NCI-H526 treated with DMSO at 0.1 percent for 48 hours (cell line): ENCODE measurements around the gene PCDHB10.
A peak's percentile ranks its signal among the peaks of the same experiment; 100 is the strongest.
"Not testable (repeated sequence)": the region's sequence is repeated elsewhere in the genome, so short reads cannot be mapped to it uniquely, and the experiment has no call there.

Experiments used
- DNase-seq: peaks from one replicate; lab custom pipeline; 2025; lab: John Stamatoyannopoulos, UW

PCDHB10 gene

DNA sequence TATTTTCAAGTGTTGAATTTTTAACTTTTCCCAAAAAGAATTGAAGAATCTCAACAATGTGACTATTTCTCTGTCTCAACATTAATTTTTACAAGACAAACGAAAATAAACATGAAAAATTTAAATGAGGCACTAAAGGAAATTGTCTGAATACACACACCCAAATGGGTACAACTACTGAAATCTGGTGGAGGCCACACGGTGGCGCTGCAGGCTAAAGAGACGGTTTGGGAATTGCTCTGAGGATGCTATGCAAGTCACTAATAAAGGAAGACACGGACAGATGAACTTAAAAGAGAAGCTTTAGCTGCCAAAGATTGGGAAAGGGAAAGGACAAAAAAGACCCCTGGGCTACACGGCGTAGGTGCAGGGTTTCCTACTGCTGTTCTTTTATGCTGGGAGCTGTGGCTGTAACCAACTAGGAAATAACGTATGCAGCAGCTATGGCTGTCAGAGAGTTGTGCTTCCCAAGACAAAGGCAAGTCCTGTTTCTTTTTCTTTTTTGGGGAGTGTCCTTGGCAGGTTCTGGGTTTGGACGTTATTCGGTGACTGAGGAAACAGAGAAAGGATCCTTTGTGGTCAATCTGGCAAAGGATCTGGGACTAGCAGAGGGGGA is at the start of gene PCDHB10:
TSS of gene PCDHB10 (plus strand) at position 244 of the 616 bp plus-strand sequence. CDS start at position 444, 200 bp downstream.
- no peak for DNase-seq

DNA sequence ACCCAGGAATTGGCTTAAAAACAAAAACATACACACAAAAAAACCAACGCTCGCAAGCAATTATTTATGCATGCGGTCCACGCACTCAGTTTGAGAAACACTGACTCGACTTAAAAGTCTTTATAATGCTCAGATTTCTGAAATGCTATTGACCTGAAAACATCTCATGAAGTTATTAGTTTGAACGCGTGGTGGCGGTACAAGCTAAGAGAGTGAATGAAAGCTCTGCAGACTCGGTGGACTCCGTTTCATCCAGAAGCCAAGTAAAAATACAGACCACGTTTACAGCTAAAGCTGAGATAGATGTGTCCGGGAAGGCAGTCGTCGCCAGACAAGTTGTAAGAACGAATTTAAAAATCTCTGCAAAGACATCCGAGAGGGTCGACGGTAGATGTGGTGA is 42.3 kb upstream of the PCDHB10 start, which contains the start of gene PCDHB6:
TSS of gene PCDHB6 (plus strand) at position 246 of the 400 bp plus-strand sequence. CDS start 201 bp downstream, outside the sequence.
- DNase-seq: no peak

DNA sequence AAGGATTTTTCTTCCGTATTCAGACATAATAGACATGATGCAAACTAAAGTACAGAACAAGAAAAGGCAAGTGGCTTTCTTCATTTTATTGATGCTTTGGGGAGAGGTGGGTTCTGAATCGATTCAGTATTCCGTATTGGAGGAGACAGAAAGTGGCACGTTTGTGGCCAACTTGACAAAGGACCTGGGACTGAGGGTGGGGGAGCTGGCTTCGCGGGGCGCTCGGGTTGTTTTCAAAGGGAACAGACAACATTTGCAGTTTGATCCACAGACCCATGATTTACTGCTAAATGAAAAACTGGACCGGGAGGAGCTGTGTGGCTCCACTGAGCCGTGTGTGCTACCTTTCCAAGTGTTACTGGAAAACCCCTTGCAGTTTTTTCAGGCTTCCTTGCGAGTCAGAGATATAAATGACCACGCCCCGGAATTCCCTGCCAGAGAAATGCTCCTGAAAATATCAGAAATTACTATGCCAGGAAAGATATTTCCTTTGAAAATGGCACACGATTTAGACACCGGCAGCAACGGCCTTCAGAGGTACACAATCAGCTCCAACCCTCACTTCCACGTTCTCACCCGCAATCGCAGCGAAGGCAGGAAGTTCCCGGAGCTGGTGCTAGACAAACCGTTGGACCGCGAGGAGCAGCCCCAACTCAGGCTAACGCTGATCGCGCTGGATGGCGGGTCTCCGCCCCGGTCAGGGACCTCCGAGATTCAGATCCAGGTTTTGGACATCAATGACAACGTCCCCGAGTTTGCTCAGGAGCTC is 41.7 kb upstream of the PCDHB10 start:
- no peak for DNase-seq

DNA sequence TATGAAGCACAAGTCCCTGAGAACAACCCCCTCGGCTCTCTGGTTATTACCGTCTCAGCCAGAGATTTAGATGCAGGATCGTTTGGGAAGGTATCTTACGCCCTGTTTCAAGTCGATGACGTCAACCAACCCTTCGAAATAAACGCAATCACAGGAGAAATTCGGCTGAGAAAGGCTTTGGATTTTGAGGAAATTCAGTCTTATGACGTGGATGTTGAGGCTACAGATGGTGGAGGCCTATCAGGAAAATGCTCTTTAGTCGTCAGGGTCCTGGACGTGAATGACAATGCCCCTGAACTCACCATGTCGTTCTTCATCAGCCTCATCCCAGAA is 41.2 kb upstream of the PCDHB10 start:
- DNase-seq: no peak

DNA sequence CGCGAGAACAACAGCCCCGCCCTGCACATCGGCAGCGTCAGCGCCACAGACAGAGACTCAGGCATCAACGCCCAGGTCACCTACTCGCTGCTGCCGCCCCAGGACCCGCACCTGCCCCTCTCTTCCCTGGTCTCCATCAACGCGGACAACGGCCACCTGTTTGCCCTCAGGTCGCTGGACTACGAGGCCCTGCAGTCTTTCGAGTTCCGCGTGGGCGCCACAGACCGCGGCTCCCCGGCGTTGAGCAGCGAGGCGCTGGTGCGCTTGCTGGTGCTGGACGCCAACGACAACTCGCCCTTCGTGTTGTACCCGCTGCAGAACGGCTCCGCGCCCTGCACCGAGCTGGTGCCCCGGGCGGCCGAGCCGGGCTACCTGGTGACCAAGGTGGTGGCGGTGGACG is 40.5 kb upstream of the PCDHB10 start:
- not testable (repeated sequence) for DNase-seq

DNA sequence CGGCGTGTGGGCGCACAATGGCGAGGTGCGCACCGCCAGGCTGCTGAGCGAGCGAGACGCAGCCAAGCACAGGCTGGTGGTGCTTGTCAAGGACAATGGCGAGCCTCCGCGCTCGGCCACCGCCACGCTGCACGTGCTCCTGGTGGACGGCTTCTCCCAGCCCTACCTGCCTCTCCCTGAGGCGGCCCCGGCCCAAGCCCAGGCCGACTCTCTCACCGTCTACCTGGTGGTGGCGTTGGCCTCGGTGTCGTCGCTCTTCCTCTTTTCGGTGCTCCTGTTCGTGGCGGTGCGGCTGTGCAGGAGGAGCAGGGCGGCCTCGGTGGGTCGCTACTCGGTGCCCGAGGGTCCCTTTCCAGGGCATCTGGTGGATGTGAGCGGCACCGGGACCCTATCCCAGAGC is 40.1 kb upstream of the PCDHB10 start:
- DNase-seq: not testable (repeated sequence)

DNA sequence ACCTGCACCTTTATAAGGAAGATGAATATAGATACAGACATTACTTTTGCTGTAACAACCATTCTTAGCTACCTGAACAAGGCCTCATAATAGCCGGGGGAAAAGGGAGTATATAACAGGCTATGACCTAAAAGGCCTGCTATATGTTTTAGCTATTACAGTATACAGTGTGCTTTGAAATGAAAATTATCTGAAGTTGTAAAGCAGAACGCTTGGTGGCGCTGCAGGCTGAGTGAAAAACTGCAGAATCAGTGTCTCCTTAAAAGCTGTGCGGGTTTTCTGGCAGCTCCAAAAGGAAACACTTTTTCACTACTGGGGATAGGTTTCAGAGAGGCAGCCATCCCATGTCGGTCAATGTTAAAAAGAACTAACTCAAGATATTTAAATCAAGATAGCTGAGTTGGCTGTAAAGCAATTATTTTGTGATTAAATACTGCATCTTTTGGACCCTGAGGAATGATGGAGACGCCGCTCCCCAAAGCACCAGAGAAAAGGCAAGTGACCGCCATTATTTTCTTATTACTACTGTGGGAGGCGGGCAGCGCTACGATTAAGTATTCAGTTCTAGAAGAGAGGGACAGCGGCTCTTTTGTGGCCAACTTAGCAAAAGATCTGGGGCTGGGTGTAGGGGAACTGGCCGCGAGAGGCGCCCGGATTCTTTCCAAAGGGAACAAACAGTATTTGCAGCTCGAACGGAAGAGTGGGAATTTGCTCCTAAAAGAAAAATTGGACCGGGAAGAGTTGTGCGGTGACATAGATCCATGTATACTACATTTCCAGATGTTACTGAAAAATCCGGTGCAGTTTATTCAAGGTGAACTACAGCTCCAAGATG is 36.4 kb upstream of the PCDHB10 start:
- DNase-seq: peak; percentile 1

DNA sequence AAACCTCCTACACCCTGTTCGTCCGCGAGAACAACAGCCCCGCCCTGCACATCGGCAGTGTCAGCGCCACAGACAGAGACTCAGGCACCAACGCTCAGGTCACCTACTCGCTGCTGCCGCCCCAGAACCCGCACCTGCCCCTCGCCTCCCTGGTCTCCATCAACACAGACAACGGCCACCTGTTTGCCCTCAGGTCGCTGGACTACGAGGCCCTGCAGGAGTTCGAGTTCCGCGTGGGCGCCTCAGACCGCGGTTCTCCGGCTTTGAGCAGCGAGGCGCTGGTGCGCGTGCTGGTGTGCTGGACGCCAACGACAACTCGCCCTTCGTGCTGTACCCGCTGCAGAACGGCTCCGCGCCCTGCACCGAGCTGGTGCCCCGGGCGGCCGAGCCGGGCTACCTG is 34.8 kb upstream of the PCDHB10 start:
- DNase-seq: not testable (repeated sequence)

DNA sequence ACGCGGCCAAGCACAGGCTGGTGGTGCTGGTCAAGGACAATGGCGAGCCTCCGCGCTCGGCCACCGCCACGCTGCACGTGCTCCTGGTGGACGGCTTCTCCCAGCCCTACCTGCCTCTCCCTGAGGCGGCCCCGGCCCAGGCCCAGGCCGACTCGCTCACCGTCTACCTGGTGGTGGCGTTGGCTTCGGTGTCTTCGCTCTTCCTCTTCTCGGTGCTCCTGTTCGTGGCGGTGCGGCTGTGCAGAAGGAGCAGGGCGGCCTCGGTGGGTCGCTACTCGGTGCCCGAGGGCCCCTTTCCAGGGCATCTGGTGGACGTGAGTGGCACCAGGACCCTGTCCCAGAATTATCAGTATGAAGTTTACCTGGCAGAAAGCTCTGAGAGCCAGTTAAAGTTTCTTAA is 34.3 kb upstream of the PCDHB10 start:
- DNase-seq: not testable (repeated sequence)

DNA sequence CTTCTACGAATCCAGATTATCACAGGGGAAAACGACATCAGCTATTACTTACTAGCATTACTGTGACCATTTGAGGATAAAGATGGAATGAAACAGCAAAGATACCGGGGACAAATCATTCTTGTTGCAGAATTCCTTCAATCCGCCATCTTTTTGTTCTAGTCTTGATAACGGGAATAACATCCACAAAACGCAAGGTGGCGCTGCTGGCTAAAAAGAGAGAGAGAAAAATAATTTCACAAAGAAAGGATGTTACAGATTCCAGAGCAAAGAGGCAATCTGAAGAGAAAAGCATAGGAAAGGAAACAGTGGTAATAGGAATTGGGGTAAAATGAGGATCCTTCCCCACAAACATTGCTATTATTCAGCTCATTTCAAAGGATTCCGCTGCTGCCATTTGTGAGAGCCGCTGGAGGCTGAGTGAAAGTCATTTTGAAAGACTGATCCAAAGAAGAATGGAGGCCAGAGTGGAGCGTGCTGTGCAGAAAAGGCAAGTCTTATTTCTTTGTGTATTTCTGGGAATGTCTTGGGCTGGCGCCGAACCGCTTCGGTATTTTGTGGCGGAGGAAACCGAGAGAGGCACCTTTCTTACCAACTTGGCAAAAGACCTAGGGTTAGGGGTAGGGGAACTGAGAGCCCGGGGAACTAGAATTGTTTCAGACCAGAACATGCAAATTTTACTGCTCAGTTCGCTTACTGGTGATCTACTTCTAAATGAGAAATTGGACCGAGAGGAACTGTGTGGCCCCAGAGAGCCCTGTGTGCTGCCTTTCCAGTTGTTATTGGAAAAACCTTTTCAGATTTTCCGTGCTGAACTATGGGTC is 19.6 kb upstream of the PCDHB10 start, which contains the start of gene PCDHB7:
TSS of gene PCDHB7 (plus strand) at position 264 of the 824 bp plus-strand sequence. CDS start at position 456, 192 bp downstream.
- peak; percentile 11 for DNase-seq

DNA sequence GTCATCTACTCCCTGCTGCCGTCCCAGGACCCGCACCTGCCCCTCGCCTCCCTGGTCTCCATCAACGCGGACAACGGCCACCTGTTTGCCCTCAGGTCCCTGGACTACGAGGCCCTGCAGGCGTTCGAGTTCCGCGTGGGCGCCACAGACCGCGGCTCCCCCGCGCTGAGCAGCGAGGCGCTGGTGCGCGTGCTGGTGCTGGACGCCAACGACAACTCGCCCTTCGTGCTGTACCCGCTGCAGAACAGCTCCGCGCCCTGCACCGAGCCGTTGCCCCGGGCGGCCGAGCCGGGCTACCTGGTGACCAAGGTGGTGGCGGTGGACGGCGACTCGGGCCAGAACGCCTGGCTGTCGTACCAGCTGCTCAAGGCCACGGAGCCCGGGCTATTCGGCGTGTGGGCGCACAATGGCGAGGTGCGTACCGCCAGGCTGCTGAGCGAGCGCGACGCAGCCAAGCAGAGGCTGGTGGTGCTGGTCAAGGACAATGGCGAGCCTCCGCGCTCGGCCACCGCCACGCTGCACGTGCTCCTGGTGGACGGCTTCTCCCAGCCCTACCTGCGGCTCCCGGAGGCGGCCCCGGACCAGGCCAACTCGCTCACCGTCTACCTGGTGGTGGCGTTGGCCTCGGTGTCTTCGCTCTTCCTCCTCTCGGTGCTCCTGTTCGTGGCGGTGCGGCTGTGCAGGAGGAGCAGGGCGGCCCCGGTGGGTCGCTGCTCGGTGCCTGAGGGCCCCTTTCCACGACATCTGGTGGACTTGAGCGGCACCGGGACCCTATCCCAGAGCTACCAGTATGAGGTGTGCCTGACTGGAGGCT is 17.7 kb upstream of the PCDHB10 start:
- DNase-seq: not testable (repeated sequence)

DNA sequence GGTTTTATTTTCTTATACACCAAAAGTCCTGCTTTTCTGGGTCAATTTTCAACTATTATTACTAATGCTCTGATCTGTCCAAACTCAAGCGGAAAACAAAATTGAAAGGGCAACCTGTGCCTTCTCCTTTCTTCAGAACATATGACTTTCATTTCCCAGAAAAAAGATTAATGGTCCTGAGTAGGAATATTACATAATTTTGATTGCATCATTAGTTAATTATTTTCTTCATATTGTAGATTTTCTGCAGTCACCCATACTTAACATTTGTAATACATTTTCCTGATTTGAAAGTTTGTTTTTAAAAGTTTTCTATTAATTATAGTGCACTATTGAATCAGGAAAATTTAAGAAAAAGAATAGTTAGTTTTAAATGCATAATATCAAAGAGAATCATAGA is 16.2 kb upstream of the PCDHB10 start:
- DNase-seq: no peak

DNA sequence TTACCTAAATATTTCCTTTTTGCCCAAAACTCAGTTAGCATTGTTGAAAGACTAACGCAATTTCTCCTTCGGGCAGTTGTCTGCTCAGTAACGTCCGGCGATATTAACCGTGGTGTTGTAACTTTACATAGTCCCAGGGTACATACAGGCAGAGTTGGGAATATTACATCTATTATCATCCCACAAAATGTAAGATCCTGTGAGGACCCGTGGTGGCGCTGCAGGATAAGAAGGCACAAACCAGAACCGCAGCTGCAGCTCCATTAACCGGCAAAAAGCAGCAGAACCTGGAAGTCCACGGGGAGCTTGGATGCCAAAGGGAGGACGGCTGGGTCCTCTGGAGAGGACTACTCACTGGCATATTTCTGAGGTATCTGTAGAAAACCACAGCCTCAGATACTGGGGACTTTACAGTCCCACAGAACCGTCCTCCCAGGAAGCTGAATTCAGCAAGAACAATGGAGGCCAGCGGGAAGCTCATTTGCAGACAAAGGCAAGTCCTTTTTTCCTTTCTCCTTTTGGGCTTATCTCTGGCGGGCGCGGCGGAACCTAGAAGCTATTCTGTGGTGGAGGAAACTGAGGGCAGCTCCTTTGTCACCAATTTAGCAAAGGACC is 14.5 kb upstream of the PCDHB10 start, which contains the start of gene PCDHB8:
TSS of gene PCDHB8 (plus strand) at position 214 of the 615 bp plus-strand sequence. CDS start at position 459, 245 bp downstream.
- peak; percentile 18 for DNase-seq

DNA sequence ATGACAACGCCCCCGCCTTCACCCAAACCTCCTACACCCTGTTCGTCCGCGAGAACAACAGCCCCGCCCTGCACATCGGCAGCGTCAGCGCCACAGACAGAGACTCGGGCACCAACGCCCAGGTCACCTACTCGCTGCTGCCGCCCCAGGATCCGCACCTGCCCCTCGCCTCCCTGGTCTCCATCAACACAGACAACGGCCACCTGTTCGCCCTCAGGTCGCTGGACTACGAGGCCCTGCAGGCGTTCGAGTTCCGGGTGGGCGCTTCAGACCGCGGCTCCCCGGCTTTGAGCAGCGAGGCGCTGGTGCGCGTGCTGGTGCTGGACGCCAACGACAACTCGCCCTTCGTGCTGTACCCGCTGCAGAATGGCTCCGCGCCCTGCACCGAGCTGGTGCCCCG is 12.8 kb upstream of the PCDHB10 start:
- not testable (repeated sequence) for DNase-seq

DNA sequence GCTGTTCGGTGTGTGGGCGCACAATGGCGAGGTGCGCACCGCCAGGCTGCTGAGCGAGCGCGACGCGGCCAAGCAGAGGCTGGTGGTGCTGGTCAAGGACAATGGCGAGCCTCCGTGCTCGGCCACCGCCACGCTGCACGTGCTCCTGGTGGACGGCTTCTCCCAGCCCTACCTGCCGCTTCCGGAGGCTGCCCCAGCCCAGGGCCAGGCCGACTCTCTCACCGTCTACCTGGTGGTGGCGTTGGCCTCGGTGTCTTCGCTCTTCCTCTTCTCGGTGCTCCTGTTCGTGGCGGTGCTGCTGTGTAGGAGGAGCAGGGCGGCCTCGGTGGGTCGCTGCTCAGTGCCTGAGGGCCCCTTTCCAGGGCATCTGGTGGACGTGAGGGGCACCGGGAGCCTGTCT is 12.3 kb upstream of the PCDHB10 start:
- DNase-seq: not testable (repeated sequence)

DNA sequence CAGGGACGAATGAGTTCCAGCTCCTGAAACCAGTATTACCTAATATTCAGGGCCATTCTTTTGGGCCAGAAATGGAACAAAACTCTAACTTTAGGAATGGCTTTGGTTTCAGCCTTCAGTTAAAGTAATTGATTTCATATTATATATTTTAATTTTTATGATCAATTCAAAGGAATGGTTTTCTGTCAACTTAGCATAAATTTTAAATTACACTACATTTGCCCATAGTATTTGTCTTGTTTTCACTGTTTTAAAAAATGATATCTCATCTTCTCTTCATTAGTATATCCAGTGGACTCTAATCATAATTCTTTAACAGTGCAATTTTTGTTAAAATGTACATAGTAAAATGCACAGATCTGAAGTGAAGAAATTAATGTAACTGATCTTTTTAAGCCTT is 11.8 kb upstream of the PCDHB10 start:
- no peak for DNase-seq

DNA sequence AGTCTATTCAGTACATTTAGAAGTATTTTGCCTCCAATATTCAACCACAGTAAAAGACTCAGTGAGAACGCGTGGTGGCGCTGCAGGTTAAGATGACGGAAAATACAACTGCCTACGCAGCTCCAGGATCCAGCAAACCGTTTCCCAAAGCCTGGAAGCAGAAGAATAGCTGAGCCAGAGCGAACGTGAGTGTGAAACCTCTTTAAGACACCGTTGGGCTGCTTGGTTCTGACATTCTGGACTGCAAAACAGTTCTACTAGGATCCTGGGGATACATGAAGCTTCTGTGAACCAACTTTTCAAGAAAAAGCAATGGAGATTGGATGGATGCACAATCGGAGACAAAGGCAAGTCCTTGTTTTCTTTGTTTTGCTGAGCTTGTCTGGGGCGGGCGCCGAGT is 9.9 kb upstream of the PCDHB10 start, which contains the start of gene PCDHB16:
TSS of gene PCDHB16 (plus strand) at position 140 of the 400 bp plus-strand sequence. CDS start at position 313, 173 bp downstream.
- DNase-seq: peak; percentile 54

DNA sequence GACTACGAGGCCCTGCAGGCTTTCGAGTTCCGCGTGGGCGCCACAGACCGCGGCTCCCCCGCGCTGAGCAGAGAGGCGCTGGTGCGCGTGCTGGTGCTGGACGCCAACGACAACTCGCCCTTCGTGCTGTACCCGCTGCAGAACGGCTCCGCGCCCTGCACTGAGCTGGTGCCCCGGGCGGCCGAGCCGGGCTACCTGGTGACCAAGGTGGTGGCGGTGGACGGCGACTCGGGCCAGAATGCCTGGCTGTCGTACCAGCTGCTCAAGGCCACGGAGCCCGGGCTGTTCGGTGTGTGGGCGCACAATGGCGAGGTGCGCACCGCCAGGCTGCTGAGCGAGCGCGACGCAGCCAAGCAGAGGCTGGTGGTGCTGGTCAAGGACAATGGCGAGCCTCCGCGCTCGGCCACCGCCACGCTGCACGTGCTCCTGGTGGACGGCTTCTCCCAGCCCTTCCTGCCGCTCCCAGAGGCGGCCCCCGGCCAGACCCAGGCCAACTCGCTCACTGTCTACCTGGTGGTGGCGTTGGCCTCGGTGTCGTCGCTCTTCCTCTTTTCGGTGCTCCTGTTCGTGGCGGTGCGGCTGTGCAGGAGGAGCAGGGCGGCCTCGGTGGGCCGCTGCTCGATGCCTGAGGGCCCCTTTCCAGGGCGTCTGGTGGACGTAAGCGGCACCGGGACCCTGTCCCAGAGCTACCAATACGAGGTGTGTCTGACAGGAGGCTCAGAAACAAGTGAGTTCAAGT is 7.9 kb upstream of the PCDHB10 start:
- not testable (repeated sequence) for DNase-seq

DNA sequence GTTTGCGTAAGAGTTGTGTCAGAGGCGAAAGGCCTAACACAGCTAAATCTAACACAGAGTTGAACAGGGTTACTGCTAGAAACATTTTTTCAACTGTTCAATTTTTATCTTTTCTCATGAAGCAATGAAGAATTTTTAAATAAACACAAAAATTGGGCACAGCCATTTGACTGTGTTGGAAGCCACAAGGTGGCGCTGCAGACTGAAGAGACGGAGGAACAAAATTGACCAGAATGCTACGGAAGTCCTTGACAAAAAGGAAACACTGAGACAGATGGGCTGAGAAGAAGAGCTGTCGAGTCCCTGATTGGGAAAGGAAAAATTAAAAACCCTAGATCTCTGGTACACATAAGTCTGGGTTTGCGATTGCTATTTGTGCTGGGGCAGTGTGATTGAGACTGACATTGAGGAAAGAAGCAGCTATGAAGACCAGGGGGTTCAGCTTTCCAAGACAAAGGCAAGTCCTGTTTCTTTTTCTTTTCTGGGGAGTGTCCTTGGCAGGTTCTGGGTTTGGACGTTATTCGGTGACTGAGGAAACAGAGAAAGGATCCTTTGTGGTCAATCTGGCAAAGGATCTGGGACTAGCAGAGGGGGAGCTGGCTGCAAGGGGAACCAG is 5.1 kb upstream of the PCDHB10 start, which contains the start of gene PCDHB9:
TSS of gene PCDHB9 (plus strand) at position 265 of the 616 bp plus-strand sequence. CDS start at position 423, 158 bp downstream.
- DNase-seq: peak; percentile 15
